K562 (cell line): ENCODE data around the gene BCAS4. TPM values are rescaled to one million over a fixed set of nuclear protein-coding genes. Genes with fewer than 3 reads are reported as not detected.

Experiments used
- CHD1 ChIP-seq: fragments of 200-600 bp; sonication (generic); IDR thresholded peaks from one replicate; pipeline ENCODE4 v1.6.1; 2012; ENCODE audit warnings: mild to moderate bottlenecking, moderate library complexity, low read length, inconsistent platforms
- CLOCK ChIP-seq: fragments of 250-450 bp; sonication (Bioruptor Pico); IDR thresholded peaks from 2 replicates; pipeline ENCODE4 v1.4.0; 2020; ENCODE audit warnings: mild to moderate bottlenecking, moderate library complexity, borderline replicate concordance
- EGR1 ChIP-seq: fragments of 450-650 bp; conservative IDR thresholded peaks from 2 replicates; pipeline ENCODE4 v1.6.1; 2017; ENCODE audit warnings: mild to moderate bottlenecking
- FIP1L1 ChIP-seq: fragments of 200-400 bp; formaldehyde crosslinking; IDR thresholded peaks from 2 replicates; pipeline ENCODE4 v1.6.1; 2018; ENCODE audit warnings: mild to moderate bottlenecking, low read depth, low read length; ENCODE audit not compliant: poor library complexity, severe bottlenecking
- FUS ChIP-seq: fragments of 200-400 bp; formaldehyde crosslinking; optimal IDR thresholded peaks from 2 replicates; pipeline ENCODE3; 2017; ENCODE audit warnings: low read depth, low read length
- GTF2B ChIP-seq: IDR thresholded peaks from 2 replicates; pipeline ENCODE4 v1.6.1; 2011; ENCODE audit not compliant: insufficient read length; ENCODE audit errors: extremely low read depth
- HNRNPL ChIP-seq: fragments of 200-400 bp; formaldehyde crosslinking; IDR thresholded peaks from 2 replicates; pipeline ENCODE4 v1.6.1; 2017; ENCODE audit warnings: low read depth, mild to moderate bottlenecking, low read length
- IFI16 ChIP-seq: fragments of 250-450 bp; sonication (Bioruptor Pico); IDR thresholded peaks from 2 replicates; pipeline ENCODE4 v2.1.2; 2022; ENCODE audit warnings: mild to moderate bottlenecking, inconsistent platforms
- IRF9 ChIP-seq: fragments of 450-650 bp; IDR thresholded peaks from 2 replicates; pipeline ENCODE4 v1.6.1; 2016; ENCODE audit warnings: missing biosample characterization, missing genetic modification characterization
- KLF1 ChIP-seq: fragments of 450-650 bp; IDR thresholded peaks from 2 replicates; pipeline ENCODE4 v1.6.1; 2016; ENCODE audit warnings: missing genetic modification characterization, missing compliant biosample characterization
- NFIC ChIP-seq: fragments of 450-650 bp; IDR thresholded peaks from 2 replicates; pipeline ENCODE4 v1.6.1; 2017; ENCODE audit warnings: mild to moderate bottlenecking, inconsistent platforms
- NFRKB ChIP-seq: fragments of 450-650 bp; IDR thresholded peaks from 2 replicates; pipeline ENCODE4 v1.6.1; 2016; ENCODE audit warnings: low read depth
- NFXL1 ChIP-seq: fragments of 450-650 bp; formaldehyde crosslinking; IDR thresholded peaks from 2 replicates; pipeline ENCODE4 v1.4.0; 2021; ENCODE audit warnings: mild to moderate bottlenecking
- NR2C2 ChIP-seq, 2 experiments: fragments of 200-800 bp in 1 of 2; sonication (Bioruptor generic) in 1 of 2; sonication (generic) in 1 of 2; formaldehyde crosslinking in 1 of 2; IDR thresholded peaks; 2 replicates each; pipeline versions ENCODE4 v1.6.1 to v1.8.0; 2016 to 2022; ENCODE audit warnings: mild to moderate bottlenecking in 1 of 2, missing compliant biosample characterization in 1 of 2, missing genetic modification characterization in 1 of 2, missing genetic modification reagents in 1 of 2
- PREB ChIP-seq: sonication (generic); formaldehyde crosslinking; IDR thresholded peaks from 2 replicates; pipeline ENCODE4 v1.8.1; 2023; ENCODE audit warnings: mild to moderate bottlenecking, missing genetic modification reagents
- RFX7 ChIP-seq: fragments of 250-450 bp; sonication (Bioruptor Pico); IDR thresholded peaks from 2 replicates; pipeline ENCODE4 v1.5.1; 2021; ENCODE audit warnings: mild to moderate bottlenecking
- SRSF7 ChIP-seq: fragments of 200-400 bp; formaldehyde crosslinking; optimal IDR thresholded peaks from 2 replicates; pipeline ENCODE3; 2017; ENCODE audit warnings: mild to moderate bottlenecking, low read depth, low read length
- ZNF23 ChIP-seq: fragments of 250-450 bp; sonication (Bioruptor Pico); IDR thresholded peaks from 2 replicates; pipeline ENCODE4 v1.4.0; 2020; ENCODE audit warnings: mild to moderate bottlenecking
- ZNF512 ChIP-seq: IDR thresholded peaks from 2 replicates; pipeline ENCODE4 v1.6.1; 2016; ENCODE audit warnings: missing genetic modification characterization, missing compliant biosample characterization
- ZNF707 ChIP-seq: fragments of 250-450 bp; sonication (Bioruptor Pico); conservative IDR thresholded peaks from 2 replicates; pipeline ENCODE4 v1.8.0; 2022; ENCODE audit warnings: inconsistent platforms, mild to moderate bottlenecking, moderate library complexity
- ZZZ3 ChIP-seq: fragments of 450-650 bp; IDR thresholded peaks from 2 replicates; pipeline ENCODE4 v1.6.1; 2016; ENCODE audit warnings: antibody characterized with exemption, mild to moderate bottlenecking, moderate library complexity
- polyA plus RNA-seq, 8 experiments: library from polyadenylated mRNA; depleted of rRNA in 4 of 8; stranded (reverse) in 5 of 8; unstranded in 3 of 8; fragments of >200 nt; fragmentation: Nextera tagmentation in 2 of 8; fragmentation: Illumina TruSeq in 1 of 8; extraction: Ambion mirVana in 2 of 8; extraction: Trizol in 1 of 8; gene quantifications; 2 replicates each; pipeline versions ENCODE4 v1.2.1 to v1.2.3, GENCODE V29; 2011 to 2014; ENCODE audit warnings: inconsistent platforms in 1 of 8, missing spikeins in 1 of 8
- total RNA-seq, 7 experiments: library from RNA; depleted of rRNA in 6 of 7; stranded (reverse); fragments of >200 nt in 6 of 7; fragmentation: Illumina TruSeq in 2 of 7; extraction: Trizol in 2 of 7; gene quantifications; 2 replicates each; pipeline versions ENCODE4 v1.2.1 to v1.2.3, GENCODE V29; 2011 to 2021; ENCODE audit warnings: low replicate concordance in 1 of 7

The BCAS4 gene
- total and polyA plus RNA-seq, 9 of the 15 experiments (the other 6 are each of a cell fraction or from before 2014, with no cell fraction given): 0.15 to 2.3 (median 0.47) TPM

- no peak for TF ChIP-seq GTF2B
- TF ChIP-seq IRF9 (tag): no peak
- TF ChIP-seq ZNF707: no peak; the same call in 1 of the 2 replicates
- TF ChIP-seq ZNF512: no peak
- no peak for TF ChIP-seq CLOCK (CRISPR knock-in tag)
- TF ChIP-seq FIP1L1: peak; percentile 77
- TF ChIP-seq NR2C2 (CRISPR knock-in tag; IDR thresholded peaks at IDR 0.05): no peak
- TF ChIP-seq NR2C2 (tag; IDR thresholded peaks at IDR 0.05): peak; percentile 41; the same call in 1 of the 2 replicates
- no peak for TF ChIP-seq ZNF23
- TF ChIP-seq RFX7 (CRISPR knock-in tag): no peak
- no peak for TF ChIP-seq SRSF7
- no peak for TF ChIP-seq EGR1
- TF ChIP-seq HNRNPL: 0 out of 2 replicates have a peak, but pooled peaks have one; percentile 71
- no peak for TF ChIP-seq FUS
- no peak for TF ChIP-seq ZZZ3
- no peak for TF ChIP-seq CHD1
- peak; percentile 76; the same call in 1 of the 2 replicates for TF ChIP-seq NFRKB
- no peak for TF ChIP-seq PREB (CRISPR knock-in tag)
- peak; percentile 89 for TF ChIP-seq KLF1 (tag)
- no peak for TF ChIP-seq IFI16 (CRISPR knock-in tag)
- peak; percentile 30; the same call in 1 of the 2 replicates for TF ChIP-seq NFXL1
- peak; percentile 81 for TF ChIP-seq NFIC
Observed at GRCh38 chr20:50790651-50791277, 4.1 kb upstream of the BCAS4 start (continued).
